Measurements from ENCODE around the gene CTAG2.
"Not testable (repeated sequence)": the region's sequence is repeated elsewhere in the genome, so short reads cannot be mapped to it uniquely, and the experiment has no call there.

Gene CTAG2

DNA sequence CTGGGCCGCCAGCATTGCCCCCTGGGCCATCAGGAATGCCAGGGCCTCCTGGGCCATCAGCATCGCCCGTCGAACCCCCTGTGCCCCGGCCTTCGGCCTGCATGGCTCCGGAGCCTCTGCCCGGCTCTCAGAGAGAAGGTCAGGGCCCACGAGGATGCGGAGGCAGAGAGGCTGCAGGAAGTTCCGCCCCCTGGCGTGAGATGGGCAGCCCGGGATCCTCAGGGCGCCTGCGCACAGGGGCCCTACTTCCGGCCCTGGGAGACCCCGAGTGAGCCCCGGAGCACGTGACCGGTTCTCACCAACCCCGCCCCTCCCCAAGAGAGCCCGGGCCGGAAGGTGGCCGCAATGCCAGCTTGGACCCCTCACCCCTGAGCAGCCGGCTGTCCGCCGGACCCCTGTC is at the start of gene CTAG2:
Gene CTAG2, minus strand, starts transcription at position 167 of the 400 bp plus-strand sequence. Its CDS starts 64 bp downstream, at position 103.
- not testable (repeated sequence) for H3K27me3 ChIP-seq (ENCODE audit: low read depth, low read length); H3K4me3 ChIP-seq (ENCODE audit: low read depth in 1 of 2, low read length in 2 of 2); H3K4me1 ChIP-seq (ENCODE audit: control insufficient read depth in 1 of 2, insufficient read depth in 2 of 2, low read length in 2 of 2); H3K27ac ChIP-seq (ENCODE audit: low read length); H3K36me3 ChIP-seq (ENCODE audit: control insufficient read depth in 1 of 2, insufficient read depth in 2 of 2, low read length in 2 of 2); H3K9me3 ChIP-seq (ENCODE audit: control insufficient read depth in 1 of 2, low read length in 2 of 2)

DNA sequence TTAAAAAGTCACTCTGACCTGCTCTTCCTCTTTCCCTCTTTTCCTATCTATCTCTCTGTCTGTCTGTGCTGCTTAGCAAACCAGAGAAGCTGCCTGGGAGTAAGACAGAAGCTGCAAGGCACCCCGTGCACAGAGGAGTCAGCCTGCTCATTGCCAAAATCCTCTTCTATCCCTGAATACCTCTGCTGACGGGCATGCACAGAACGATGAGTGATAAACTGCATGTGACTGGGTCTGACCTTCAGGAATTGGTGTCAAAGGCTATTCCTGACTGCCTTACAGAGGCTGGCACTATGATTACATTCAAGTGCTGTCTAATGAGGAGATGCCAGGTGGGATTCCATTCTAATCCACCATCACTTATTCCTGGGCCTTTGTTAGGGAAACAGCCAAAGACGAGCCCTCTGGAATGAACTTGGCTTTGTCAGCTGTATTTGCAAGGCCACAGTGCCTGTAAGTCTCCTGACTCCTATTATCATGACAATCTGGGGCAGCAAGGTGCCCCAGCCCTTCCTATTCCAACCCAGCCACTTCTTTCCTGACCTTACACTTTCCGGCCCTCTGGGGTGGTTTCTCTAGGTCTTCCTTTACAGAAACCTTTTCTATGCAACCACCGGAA is 45.4 kb upstream of the CTAG2 start:
- H3K27ac ChIP-seq (ENCODE audit: low read length): no peak overlapping the region
- no peaks in the 10 kb centered on the region for H3K27me3 ChIP-seq (ENCODE audit: low read depth, low read length)
- H3K36me3 ChIP-seq (ENCODE audit: control insufficient read depth in 1 of 2, insufficient read depth in 2 of 2, low read length in 2 of 2): peaks cover 14 to 28% of the 10 kb centered on the region in 2 donors
- no peak overlapping the region for H3K4me3 ChIP-seq (ENCODE audit: low read depth in 1 of 2, low read length in 2 of 2)
- H3K4me1 ChIP-seq (ENCODE audit: control insufficient read depth in 1 of 2, insufficient read depth in 2 of 2, low read length in 2 of 2): peaks cover 0 to 3% of the 10 kb centered on the region in 2 donors
- no peaks in the 10 kb centered on the region for H3K9me3 ChIP-seq (ENCODE audit: control insufficient read depth in 1 of 2, low read length in 2 of 2)

DNA sequence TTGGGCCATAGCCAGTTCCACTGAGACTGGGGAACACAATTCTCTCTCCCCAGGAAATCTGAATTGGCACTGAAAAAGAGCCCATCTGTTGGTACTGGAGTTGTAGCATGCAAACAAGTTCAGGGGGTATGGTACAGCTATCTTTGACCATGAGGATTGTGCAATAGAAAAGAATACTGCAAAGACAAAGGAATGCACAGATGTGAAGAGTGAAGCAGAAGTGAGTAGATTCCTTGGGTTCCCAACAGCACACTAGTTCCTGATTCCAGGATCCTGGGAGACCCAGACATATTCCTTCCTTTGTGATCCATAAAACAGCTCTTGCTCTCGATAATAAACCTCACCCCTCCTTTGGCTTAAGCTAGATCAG is 43.3 kb upstream of the CTAG2 start:
- Histone ChIP-seq H3K36me3 (ENCODE audit: control insufficient read depth in 1 of 2, insufficient read depth in 2 of 2, low read length in 2 of 2) (peaks cover 14 to 28% of the 10 kb centered on the region in 2 donors), H3K4me1 (ENCODE audit: control insufficient read depth in 1 of 2, insufficient read depth in 2 of 2, low read length in 2 of 2) (peaks cover 0 to 3% of the 10 kb centered on the region in 2 donors), H3K4me3 (ENCODE audit: low read depth in 1 of 2, low read length in 2 of 2) (no peak overlapping the region), H3K9me3 (ENCODE audit: control insufficient read depth in 1 of 2, low read length in 2 of 2) (no peaks in the 10 kb centered on the region), H3K27ac (ENCODE audit: low read length) (no peak overlapping the region), H3K27me3 (ENCODE audit: low read depth, low read length) (no peaks in the 10 kb centered on the region)

DNA sequence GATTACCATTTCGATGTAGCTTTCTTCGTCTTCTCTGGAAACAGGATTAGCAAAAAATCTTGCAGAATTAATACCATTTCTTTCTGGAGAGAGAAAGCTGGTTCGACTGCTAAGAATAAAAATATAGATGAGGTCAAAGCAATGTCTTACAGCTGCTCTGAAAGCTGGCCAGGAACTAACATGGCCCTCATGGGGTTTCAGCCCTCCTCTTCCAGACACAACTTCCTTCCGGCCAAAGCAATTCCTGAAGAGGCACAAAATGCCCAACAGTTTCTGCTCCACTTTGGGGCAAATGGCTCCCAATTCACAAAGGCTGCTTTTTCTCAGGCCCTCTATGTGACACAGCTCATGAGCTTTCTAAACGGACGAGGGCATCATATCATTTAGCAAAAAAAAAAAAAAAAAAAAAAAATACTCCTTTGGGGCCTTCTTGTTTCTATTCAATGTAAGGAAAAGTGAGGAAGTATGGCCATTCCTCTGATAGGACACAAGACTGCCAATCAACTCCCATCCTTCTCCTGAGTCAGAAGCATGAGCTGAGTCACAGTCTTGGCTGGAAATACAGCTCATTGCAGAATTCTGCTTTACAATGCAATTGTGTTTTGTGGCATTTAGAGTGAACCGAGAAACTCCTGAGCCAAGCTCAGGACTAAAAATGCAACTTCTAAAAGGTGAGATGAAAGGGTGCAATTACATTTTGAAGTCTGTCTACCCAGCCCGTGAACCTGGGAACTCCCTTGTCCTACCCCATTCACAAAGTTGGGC is 42.7 kb upstream of the CTAG2 start:
- H3K4me1 ChIP-seq (ENCODE audit: control insufficient read depth in 1 of 2, insufficient read depth in 2 of 2, low read length in 2 of 2): peaks cover 0 to 3% of the 10 kb centered on the region in 2 donors
- peaks cover 14 to 28% of the 10 kb centered on the region in 2 donors for H3K36me3 ChIP-seq (ENCODE audit: control insufficient read depth in 1 of 2, insufficient read depth in 2 of 2, low read length in 2 of 2)
- H3K27ac ChIP-seq (ENCODE audit: low read length): no peak overlapping the region
- H3K4me3 ChIP-seq (ENCODE audit: low read depth in 1 of 2, low read length in 2 of 2): no peak overlapping the region
- no peaks in the 10 kb centered on the region for H3K27me3 ChIP-seq (ENCODE audit: low read depth, low read length)
- H3K9me3 ChIP-seq (ENCODE audit: control insufficient read depth in 1 of 2, low read length in 2 of 2): no peaks in the 10 kb centered on the region

DNA sequence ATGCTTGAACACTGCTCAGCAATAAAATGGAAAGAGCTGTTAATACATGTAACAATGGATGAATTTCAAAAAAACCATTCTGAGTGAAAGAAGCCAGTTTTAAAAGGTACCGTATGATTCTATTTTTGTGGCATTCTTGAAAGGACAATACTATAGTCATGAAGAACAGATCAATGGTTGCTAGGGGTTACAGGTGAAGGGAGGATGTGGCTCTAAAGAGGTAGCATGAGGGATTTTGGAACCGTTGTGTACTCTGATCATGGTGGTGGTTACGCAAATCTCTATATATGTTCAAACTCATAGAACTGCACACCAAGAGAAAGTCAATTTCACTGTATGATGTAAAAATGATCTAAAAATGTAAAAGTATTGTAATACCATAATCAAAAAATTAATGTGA is 40.0 kb upstream of the CTAG2 start:
- Histone ChIP-seq H3K9me3 (ENCODE audit: control insufficient read depth in 1 of 2, low read length in 2 of 2) (no peaks in the 10 kb centered on the region), H3K27ac (ENCODE audit: low read length) (no peak overlapping the region), H3K4me1 (ENCODE audit: control insufficient read depth in 1 of 2, insufficient read depth in 2 of 2, low read length in 2 of 2) (peaks cover 0 to 3% of the 10 kb centered on the region in 2 donors), H3K4me3 (ENCODE audit: low read depth in 1 of 2, low read length in 2 of 2) (no peak overlapping the region), H3K36me3 (ENCODE audit: control insufficient read depth in 1 of 2, insufficient read depth in 2 of 2, low read length in 2 of 2) (peaks cover 9 to 15% of the 10 kb centered on the region in 2 donors), H3K27me3 (ENCODE audit: low read depth, low read length) (no peaks in the 10 kb centered on the region)

DNA sequence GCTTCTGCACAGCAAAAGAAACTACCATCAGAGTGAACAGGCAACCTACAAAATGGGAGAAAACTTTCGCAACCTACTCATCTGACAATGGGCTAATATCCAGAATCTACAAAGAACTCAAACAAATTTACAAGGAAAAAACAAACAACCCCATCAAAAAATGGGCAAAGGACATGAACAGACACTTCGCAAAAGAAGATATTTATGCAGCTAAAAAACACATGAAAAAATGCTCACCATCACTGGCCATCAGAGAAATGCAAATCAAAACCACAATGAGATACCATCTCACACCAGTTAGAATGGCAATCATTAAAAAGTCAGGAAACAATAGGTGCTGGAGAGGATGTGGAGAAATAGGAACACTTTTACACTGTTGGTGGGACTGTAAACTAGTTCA is 37.1 kb upstream of the CTAG2 start:
- not testable (repeated sequence) for H3K27me3 ChIP-seq (ENCODE audit: low read depth, low read length); H3K4me3 ChIP-seq (ENCODE audit: low read depth in 1 of 2, low read length in 2 of 2); H3K27ac ChIP-seq (ENCODE audit: low read length); H3K4me1 ChIP-seq (ENCODE audit: control insufficient read depth in 1 of 2, insufficient read depth in 2 of 2, low read length in 2 of 2); H3K36me3 ChIP-seq (ENCODE audit: control insufficient read depth in 1 of 2, insufficient read depth in 2 of 2, low read length in 2 of 2); H3K9me3 ChIP-seq (ENCODE audit: control insufficient read depth in 1 of 2, low read length in 2 of 2)

DNA sequence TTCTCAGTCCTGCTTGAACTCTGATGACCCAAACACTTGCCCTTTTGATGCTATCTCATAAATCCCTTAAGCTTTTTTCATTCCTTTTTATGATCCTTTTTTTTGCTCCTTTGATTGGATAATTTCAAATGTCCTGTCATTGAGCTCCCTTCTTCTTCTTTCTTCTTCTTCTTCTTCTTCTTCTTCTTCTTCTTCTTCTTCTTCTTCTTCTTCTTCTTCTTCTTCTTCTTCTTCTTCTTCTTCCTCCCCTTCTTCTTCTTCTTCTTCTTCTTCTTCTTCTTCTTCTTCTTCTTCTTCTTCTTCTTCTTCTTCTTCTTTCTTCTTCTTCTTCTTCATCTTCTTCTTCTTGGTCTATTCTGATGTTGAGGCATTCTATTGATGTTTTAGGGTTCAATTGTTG is 18.7 kb upstream of the CTAG2 start:
- H3K27ac ChIP-seq (ENCODE audit: low read length); H3K27me3 ChIP-seq (ENCODE audit: low read depth, low read length); H3K36me3 ChIP-seq (ENCODE audit: control insufficient read depth in 1 of 2, insufficient read depth in 2 of 2, low read length in 2 of 2); H3K9me3 ChIP-seq (ENCODE audit: control insufficient read depth in 1 of 2, low read length in 2 of 2); H3K4me1 ChIP-seq (ENCODE audit: control insufficient read depth in 1 of 2, insufficient read depth in 2 of 2, low read length in 2 of 2); H3K4me3 ChIP-seq (ENCODE audit: low read depth in 1 of 2, low read length in 2 of 2): not testable (repeated sequence)

DNA sequence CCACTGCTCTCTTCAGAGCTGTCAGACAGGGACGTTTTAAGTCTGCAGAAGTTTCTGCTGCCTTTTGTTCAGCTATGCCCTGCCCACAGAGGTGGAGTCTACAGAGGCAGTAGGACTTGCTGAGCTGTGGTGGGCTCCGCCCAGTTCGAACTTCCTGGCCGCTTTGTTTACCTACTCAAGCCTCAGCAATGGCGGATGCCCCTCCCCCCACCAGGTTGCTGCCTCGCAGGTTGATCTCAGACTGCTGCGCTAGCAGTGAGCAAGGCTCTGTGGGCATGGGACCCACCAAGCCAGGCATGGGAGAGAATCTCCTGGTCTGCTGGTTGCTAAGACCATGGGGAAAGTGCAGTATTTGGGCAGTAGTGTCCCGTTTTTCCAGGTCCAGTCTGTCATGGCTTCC is 17.5 kb upstream of the CTAG2 start:
- H3K36me3 ChIP-seq (ENCODE audit: control insufficient read depth in 1 of 2, insufficient read depth in 2 of 2, low read length in 2 of 2); H3K27me3 ChIP-seq (ENCODE audit: low read depth, low read length); H3K27ac ChIP-seq (ENCODE audit: low read length); H3K4me1 ChIP-seq (ENCODE audit: control insufficient read depth in 1 of 2, insufficient read depth in 2 of 2, low read length in 2 of 2); H3K4me3 ChIP-seq (ENCODE audit: low read depth in 1 of 2, low read length in 2 of 2); H3K9me3 ChIP-seq (ENCODE audit: control insufficient read depth in 1 of 2, low read length in 2 of 2): not testable (repeated sequence)

DNA sequence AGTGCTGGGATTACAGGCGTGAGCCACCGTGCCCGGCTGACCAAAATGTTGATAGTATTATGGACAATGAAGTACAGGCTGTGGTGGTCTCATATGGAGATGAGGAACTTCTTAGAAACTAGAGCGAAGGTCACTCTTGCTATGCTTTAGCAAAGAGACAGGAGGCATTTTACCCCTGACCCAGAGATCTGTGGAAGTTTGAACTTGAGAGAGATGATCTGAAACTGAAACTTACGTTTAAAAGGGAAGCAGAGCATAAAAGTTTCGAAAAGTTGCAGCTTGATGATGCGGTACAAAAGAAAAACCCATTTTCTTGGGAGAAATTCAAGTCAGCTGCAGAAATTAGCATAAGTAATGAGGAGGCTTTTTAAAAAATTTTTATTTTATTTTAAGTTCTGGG is 8.5 kb upstream of the CTAG2 start:
- no peaks in the 10 kb centered on the region for H3K4me1 ChIP-seq (ENCODE audit: control insufficient read depth in 1 of 2, insufficient read depth in 2 of 2, low read length in 2 of 2)

DNA sequence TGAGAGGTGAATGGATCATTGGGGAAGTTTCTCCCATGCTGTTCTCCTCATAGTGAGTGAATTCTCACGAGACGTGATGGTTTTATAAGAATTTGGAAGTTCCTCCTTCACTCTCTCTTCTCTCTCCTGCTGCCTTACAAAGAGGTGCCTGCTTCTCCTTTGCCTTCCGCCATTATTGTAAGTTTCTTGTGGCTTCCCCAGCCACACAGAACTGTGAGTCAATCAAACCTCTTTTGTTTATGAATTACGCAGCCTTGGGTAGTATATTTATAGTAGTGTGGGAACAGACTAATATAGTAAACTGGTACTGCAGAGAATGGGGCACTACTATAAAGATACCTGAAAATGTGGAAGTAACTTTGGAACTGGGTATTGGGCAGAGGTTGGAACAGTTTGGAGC is 7.8 kb upstream of the CTAG2 start:
- Histone ChIP-seq H3K4me3 (ENCODE audit: low read depth in 1 of 2, low read length in 2 of 2) (no peak overlapping the region), H3K27ac (ENCODE audit: low read length) (no peak overlapping the region), H3K36me3 (ENCODE audit: control insufficient read depth in 1 of 2, insufficient read depth in 2 of 2, low read length in 2 of 2) (no peaks in the 10 kb centered on the region), H3K4me1 (ENCODE audit: control insufficient read depth in 1 of 2, insufficient read depth in 2 of 2, low read length in 2 of 2) (no peaks in the 10 kb centered on the region), H3K27me3 (ENCODE audit: low read depth, low read length) (no peaks in the 10 kb centered on the region), H3K9me3 (ENCODE audit: control insufficient read depth in 1 of 2, low read length in 2 of 2) (no peaks in the 10 kb centered on the region)

More for the DNA sequence above, 8.5 kb upstream of the CTAG2 start:
- H3K36me3 ChIP-seq (ENCODE audit: control insufficient read depth in 1 of 2, insufficient read depth in 2 of 2, low read length in 2 of 2): no peaks in the 10 kb centered on the region
- H3K9me3 ChIP-seq (ENCODE audit: control insufficient read depth in 1 of 2, low read length in 2 of 2): no peaks in the 10 kb centered on the region
- no peak overlapping the region for H3K27ac ChIP-seq (ENCODE audit: low read length)
- H3K4me3 ChIP-seq (ENCODE audit: low read depth in 1 of 2, low read length in 2 of 2): no peak overlapping the region
- H3K27me3 ChIP-seq (ENCODE audit: low read depth, low read length): no peaks in the 10 kb centered on the region

DNA sequence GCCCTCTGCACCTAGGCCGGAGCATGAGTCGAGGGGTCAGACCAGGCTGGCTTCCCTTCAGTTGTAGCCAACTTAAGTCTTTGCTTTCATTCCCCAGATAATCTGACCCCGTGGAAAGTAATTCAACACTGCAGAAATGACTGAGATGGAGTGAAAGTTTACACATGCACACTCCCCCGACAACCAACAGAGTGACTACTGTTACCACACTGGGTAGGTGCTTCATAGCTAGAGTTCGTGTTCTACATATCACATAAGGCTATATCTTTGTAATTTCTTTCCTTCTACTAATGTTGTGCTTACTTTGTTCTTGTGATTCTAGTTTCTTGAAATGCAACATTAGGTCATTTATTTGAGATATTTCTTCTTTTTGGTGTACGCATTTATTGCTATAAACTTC is 7.2 kb upstream of the CTAG2 start:
- H3K9me3 ChIP-seq (ENCODE audit: control insufficient read depth in 1 of 2, low read length in 2 of 2): no peaks in the 10 kb centered on the region
- no peaks in the 10 kb centered on the region for H3K36me3 ChIP-seq (ENCODE audit: control insufficient read depth in 1 of 2, insufficient read depth in 2 of 2, low read length in 2 of 2)
- no peak overlapping the region for H3K4me3 ChIP-seq (ENCODE audit: low read depth in 1 of 2, low read length in 2 of 2)
- H3K4me1 ChIP-seq (ENCODE audit: control insufficient read depth in 1 of 2, insufficient read depth in 2 of 2, low read length in 2 of 2): no peaks in the 10 kb centered on the region
- no peaks in the 10 kb centered on the region for H3K27me3 ChIP-seq (ENCODE audit: low read depth, low read length)
- no peak overlapping the region for H3K27ac ChIP-seq (ENCODE audit: low read length)

DNA sequence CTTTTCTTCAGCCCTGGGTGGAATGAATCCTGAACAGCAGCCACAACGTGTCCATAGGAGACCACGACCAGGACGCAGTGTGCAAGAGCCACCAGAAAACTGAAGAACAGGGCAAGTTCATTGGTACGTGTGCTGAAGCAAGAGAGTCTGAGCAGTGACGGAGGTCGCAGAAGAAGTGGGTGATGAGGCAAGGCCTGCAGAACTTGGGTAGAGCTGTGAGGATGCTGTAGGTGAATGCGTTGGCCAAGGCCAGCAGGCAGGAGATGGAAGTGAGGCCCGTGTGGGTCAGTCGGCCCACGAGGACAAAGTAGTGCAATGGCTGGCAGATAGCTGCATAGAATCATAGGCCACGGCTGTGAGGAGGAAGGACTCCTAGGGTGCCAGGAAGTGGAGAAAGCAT is 5.6 kb upstream of the CTAG2 start:
- no peaks in the 10 kb centered on the region for H3K4me1 ChIP-seq (ENCODE audit: control insufficient read depth in 1 of 2, insufficient read depth in 2 of 2, low read length in 2 of 2)
- no peaks in the 10 kb centered on the region for H3K9me3 ChIP-seq (ENCODE audit: control insufficient read depth in 1 of 2, low read length in 2 of 2)
- no peak overlapping the region for H3K4me3 ChIP-seq (ENCODE audit: low read depth in 1 of 2, low read length in 2 of 2)
- H3K36me3 ChIP-seq (ENCODE audit: control insufficient read depth in 1 of 2, insufficient read depth in 2 of 2, low read length in 2 of 2): no peaks in the 10 kb centered on the region
- no peak overlapping the region for H3K27ac ChIP-seq (ENCODE audit: low read length)
- no peaks in the 10 kb centered on the region for H3K27me3 ChIP-seq (ENCODE audit: low read depth, low read length)
